Stimulated activated CD8-positive, alpha-beta memory T cell treated with anti-CD3 and anti-CD28 coated beads, Interleukin-7, amount 100 ng/mL, for 48 hours (primary cell): ENCODE data around the gene SMCO1.
"Not testable (repeated sequence)": the region's sequence is repeated elsewhere in the genome, so short reads cannot be mapped to it uniquely, and the experiment has no call there.

Source experiments
- DNase-seq, 2 donors: peaks; one replicate each; pipeline ENCODE4 v3.0.0-alpha.2; 2020; ENCODE audit warnings: low read depth in 1 of 2; ENCODE audit errors: extremely low read depth in 1 of 2

SMCO1 gene

DNA sequence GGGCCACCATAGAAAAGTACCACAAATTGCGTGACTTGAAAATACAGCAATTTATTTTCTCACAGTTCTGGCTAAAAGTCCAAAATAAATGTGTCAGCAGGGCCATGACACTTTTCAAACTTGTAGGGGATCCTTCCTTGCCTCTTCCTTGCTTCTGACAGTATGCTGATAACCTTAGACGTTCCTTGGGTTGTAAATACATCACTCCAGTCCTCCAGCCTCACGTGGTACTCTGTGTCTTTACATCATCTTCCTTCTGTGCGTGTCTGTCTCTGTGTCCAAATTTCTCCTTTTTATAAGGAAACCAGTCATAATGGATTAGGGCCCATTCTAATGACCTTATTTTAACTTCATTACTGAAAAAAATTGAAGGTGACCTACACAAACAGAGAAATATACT lies 19.0 kb downstream of the SMCO1 start:
- no peak for DNase-seq

DNA sequence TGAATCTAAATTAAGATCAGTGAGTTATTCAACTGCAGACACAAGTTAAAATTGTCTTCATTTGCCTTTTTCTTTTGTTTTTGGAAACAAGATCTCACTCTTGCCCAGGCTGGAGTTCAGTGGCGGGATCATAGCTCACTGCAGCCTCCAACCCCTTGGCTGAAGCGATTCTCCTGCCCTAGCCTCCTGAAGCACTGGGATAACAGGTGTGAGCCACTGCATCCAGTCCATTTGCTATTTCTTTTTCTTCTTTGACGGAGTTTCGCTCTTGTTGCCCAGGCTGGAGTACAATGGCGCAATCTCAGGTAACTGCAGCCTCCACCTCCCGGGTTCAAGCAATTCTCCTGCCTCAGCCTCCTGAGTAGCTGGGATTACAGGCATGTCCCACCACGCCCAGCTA lies 21.9 kb downstream of the SMCO1 start:
- no peak for DNase-seq

DNA sequence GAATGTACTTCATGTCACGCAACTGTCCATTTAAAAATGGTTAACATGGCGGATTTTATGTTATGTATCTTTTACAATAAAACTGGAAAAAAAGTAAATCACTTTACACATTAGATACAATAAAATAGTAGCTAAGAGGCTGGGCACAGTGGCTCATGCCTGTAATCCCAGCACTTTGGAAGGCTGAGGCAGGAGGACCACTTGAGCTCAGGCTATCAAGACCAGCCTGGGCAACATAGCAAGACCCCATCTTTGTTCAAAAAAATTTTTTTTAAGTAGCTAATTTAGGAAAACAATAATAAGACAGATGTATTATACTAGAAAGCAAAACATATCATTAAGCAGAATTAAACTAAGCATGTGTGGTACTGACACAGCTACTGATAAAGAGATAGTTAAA lies 23.1 kb downstream of the SMCO1 start:
- DNase-seq: no peak

DNA sequence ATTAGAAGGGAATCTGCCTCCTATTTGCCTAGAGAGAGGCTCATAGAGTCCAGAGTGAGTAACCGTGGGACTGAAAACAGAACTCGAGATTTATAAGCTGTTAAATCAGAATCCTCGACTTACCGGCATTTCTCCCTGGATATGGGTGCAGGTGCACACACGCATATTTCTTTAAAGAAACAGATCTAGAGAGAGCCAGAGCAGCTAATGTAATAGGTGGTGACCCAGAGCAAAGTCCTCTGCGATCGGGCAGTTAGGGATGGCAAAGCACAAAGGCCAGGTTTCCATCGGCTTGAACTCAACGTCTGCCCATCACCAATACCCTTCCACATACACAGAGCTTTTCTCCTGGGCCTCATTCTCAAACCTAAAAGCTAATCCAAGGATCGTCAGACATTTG lies 25.4 kb downstream of the SMCO1 start:
- DNase-seq: no peak

DNA sequence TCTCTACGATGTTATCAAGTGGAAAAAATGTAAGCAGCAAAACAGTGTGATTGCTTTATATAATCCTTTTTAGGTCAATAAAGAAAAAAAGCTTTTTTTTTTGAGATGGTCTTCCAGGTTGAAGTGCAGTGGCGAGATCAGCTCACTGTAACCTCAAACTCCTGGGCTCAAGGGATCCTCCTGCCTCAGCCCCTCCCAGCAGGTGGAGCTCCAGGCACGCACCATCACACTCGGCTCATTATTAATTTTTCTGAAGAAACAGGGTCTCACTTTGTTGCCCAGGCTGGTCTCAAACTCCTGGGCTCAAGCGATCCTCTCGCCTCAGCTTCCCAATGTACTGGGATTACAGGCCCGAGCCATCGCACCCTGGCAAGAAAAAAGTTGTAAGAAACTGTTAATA lies 28.9 kb downstream of the SMCO1 start:
- no peak for DNase-seq

DNA sequence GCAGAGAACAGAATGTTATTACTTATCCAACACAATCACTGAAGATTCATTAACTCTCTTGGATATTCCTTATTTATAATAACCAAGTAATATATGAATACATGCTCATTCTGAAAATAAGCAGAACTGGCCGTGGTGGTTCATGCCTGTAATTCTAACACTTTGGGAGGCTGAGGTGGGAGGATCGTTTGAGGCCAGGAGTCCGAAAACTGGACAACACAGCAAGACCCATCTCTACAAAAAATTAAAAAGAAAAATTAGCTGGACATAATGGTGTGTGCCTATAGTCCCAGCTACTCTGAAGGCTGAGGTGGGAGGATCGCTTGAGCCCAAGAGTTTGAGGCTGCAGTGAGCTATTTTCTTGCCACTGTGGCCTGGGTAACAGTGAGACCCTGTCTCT lies 37.5 kb downstream of the SMCO1 start:
- DNase-seq: no peak

DNA sequence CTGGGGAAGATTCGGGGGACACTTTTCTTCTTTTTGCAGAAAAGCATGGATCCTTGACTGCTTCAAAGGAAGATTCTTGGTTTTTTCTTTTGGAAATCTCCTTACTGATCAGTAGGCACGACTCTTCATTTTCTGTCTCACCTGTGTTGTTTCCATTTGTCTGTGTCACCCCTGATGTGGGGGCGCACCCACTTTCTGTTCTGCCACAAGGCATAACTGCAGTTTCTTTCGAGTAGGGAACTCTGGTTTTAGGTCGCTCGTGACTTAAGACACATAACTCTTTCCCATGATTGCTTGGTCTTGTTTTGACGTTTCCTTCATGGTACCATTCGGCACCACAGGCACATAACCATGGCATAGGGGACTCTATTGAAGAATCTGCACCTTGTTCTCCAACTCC lies 42.9 kb downstream of the SMCO1 start:
- DNase-seq: no peak

DNA sequence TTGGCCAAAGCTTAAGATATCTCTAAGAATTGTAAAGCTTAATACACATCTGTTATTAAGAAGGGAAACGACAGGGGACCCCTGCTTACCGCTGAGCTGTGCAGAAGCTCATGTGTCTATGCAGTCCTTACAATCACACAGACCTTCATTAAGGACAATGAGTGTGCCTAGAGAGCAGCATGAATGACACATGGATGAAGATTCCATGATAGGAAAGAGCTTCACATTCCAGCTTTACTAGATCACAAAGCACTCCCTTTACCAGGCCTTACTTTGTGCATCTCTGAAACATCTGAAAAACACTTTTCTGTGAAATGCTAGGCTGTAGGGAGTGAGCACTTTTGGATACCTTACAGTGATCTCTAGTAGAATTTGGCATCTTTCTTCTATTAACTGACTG lies 43.6 kb downstream of the SMCO1 start:
- no peak for DNase-seq

DNA sequence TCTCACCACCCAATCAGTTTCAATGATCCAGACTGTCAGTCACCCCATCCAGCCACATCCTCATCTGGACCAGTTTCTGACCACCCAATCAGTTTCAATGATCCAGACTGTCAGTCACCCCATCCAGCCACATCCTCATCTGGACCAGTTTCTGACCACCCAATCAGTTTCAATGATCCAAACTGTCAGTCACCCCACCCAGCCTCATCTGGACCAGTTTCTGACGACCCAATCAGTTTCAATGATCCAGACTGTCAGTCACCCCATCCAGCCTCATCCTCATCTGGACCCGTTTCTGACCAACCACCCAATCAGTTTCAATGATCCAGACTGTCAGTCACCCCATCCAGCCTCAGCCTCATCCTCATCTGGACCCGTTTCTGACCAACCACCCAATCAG lies 45.0 kb downstream of the SMCO1 start:
- not testable (repeated sequence) for DNase-seq

DNA sequence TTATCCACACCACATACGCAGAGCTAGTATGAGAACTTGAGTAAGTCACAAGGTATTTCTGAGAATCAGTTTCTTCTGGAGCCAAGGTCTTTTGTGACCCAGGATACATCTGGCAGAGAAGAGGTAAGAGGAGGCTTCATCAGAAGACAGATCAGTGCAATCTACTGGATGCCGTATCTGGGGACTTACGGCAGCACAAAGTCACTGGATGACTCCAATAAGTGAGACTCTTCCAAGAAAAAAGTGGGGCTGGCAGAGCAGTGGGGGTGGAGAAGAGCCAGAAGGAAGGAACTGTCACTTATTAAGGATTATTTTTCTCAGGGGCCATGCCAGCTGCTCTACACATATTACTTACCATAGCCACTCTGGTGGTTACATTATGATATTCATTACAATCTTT lies 51.3 kb downstream of the SMCO1 start:
- no peak for DNase-seq

DNA sequence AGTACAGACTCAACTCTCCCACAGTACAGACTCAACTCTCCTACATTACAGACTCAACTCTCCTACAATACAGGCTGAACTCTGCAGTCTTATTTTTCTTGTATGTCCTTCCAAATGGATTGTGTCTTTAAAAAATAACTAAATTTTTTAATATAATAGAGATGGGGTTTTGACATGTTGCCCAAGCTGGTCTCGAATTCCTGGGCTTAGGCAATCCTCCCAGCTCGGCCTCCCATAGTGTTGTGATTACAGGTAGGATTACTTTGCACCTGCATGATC lies 51.7 kb downstream of the SMCO1 start:
- DNase-seq: no peak

DNA sequence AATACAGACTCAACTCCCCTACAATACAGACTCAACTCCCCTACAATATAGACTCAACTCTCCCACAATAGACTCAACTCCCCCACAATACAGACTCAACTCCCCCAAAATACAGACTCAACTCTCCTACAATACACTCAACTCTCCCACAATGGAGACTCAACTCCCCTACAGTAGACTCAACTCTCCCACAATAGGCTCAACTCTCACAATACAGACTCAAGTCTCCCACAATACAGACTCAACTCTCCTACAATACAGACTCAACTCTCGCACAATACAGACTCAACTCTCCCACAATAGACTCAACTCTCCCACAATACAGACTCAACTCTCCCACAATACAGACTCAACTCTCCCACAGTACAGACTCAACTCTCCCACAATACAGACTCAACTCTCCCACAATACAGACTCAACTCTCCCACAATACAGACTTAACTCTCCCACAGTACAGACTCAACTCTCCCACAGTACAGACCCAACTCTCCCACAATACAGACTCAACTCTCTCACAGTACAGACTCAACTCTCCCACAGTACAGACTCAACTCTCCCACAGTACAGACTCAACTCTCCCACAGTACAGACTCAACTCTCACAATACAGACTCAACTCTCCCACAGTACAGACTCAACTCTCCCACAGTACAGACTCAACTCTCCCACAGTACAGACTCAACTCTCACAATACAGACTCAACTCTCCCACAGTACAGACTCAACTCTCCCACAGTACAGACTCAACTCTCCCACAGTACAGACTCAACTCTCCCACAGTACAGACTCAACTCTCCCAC lies 52.3 kb downstream of the SMCO1 start:
- not testable (repeated sequence) for DNase-seq

DNA sequence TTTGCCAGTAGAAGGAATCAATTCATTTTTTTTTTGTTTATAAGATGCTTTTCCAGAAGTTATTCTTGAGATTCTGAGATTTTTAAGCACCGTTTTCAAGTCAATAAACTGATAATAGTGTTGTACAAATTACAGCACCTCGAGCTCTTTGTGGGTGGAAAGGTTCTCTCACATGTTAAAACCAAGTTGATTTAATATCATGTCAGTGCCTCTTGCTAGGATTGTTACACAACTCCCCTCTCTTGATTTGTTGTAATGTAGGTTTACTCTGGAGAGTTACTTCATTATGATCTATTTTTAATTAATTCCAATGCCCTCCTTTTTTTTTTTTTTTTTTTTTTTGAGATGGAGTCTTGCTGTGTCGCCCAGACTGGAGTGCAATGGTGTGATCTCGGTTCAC lies 57.1 kb downstream of the SMCO1 start:
- no peak for DNase-seq

DNA sequence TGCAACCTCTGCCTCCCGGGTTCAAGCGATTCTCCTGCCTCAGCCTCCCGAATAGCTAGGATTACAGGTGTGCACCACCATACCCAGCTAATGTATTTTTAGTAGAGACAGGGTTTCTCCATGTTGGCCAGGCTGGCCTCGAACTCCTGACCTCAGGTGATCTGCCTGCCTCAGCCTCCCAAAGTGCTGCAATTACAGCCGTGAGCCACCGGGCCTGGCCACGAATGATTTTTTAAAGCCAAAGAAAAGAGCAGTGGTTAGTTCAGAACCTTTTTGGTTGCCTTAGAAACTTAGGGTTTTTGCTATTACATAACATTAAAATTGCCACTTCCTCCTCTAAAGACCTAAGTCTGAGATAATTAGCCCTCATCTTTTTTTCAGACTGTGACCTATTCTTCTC lies 57.7 kb downstream of the SMCO1 start:
- not testable (repeated sequence) for DNase-seq
